Neural cell (in vitro differentiated cells): ENCODE measurements around the gene CLCN4. TPM values are rescaled to one million over a fixed set of nuclear protein-coding genes. Genes with fewer than 3 reads are reported as not detected.

Source experiments
- H2AFZ ChIP-seq: fragments of 200-600, 300-800 bp; sonication (generic), shearing (Covaris generic); 2 replicates; pipeline ENCODE4 v1.6.0; 2014; ENCODE audit warnings: low read depth, mild to moderate bottlenecking, antibody characterized with exemption, low read length, moderate library complexity
- H3F3A ChIP-seq: fragments of 200-600 bp; shearing (Covaris generic); 2 replicates; pipeline ENCODE4 v1.6.1; 2016; ENCODE audit warnings: mild to moderate bottlenecking, moderate library complexity, mixed read lengths, antibody characterized with exemption, low read length; ENCODE audit not compliant: insufficient read depth, poor library complexity, severe bottlenecking
- H3K27ac ChIP-seq: fragments of 200-600, 300-800 bp; sonication (generic), shearing (Covaris generic); 2 replicates; pipeline ENCODE4 v1.5.1; 2014; ENCODE audit warnings: mild to moderate bottlenecking, low read length, moderate library complexity
- H3K27me3 ChIP-seq: fragments of 300-800, 200-600 bp; sonication (generic), shearing (Covaris generic); 2 replicates; pipeline ENCODE4 v1.6.0; 2014; ENCODE audit warnings: mild to moderate bottlenecking, low read depth, low read length, moderate library complexity; ENCODE audit not compliant: insufficient read depth
- H3K36me3 ChIP-seq: fragments of 300-800, 200-600 bp; sonication (generic), shearing (Covaris generic); 2 replicates; pipeline ENCODE4 v1.5.1; 2014; ENCODE audit warnings: mild to moderate bottlenecking, antibody characterized with exemption, low read length, moderate library complexity; ENCODE audit not compliant: insufficient read depth
- H3K4me2 ChIP-seq: fragments of 300-800, 200-600 bp; sonication (generic), shearing (Covaris generic); 2 replicates; pipeline ENCODE4 v1.6.0; 2014; ENCODE audit warnings: mild to moderate bottlenecking, low read length
- H3K4me3 ChIP-seq: fragments of 300-800, 200-600 bp; sonication (generic), shearing (Covaris generic); 2 replicates; pipeline ENCODE4 v1.5.1; 2014; ENCODE audit warnings: mild to moderate bottlenecking, low read length, moderate library complexity
- H3K79me2 ChIP-seq: fragments of 200-600 bp; shearing (Covaris generic); replicated peaks from 2 replicates; pipeline ENCODE4 v1.6.0; 2014; ENCODE audit warnings: mild to moderate bottlenecking, low read length, moderate library complexity; ENCODE audit not compliant: insufficient read depth
- H3K9ac ChIP-seq: fragments of 300-800, 200-600 bp; sonication (generic), shearing (Covaris generic); 2 replicates; pipeline ENCODE4 v1.6.1; 2016; ENCODE audit warnings: mild to moderate bottlenecking, low read length, mixed read lengths
- H3K9me2 ChIP-seq: fragments of 200-600 bp; shearing (Covaris generic); 2 replicates; pipeline ENCODE4 v1.6.1; 2016; ENCODE audit warnings: mild to moderate bottlenecking, low read length, mixed read lengths; ENCODE audit not compliant: insufficient read depth
- H3K9me3 ChIP-seq: fragments of 200-600, 300-800 bp; sonication (generic), shearing (Covaris generic); 2 replicates; pipeline ENCODE4 v1.6.1; 2016; ENCODE audit warnings: mild to moderate bottlenecking, mixed run types, low read length, moderate library complexity, mixed read lengths
- H4K20me1 ChIP-seq: fragments of 200-600 bp; shearing (Covaris generic); 2 replicates; pipeline ENCODE4 v1.6.1; 2016; ENCODE audit warnings: mild to moderate bottlenecking, mixed run types; ENCODE audit not compliant: insufficient read depth
- EP300 ChIP-seq: fragments of 450-650 bp; conservative IDR thresholded peaks from 2 replicates; pipeline ENCODE4 v1.6.1; 2014; ENCODE audit warnings: antibody characterized with exemption, mild to moderate bottlenecking, moderate library complexity; ENCODE audit not compliant: poor library complexity, severe bottlenecking
- EZH2 ChIP-seq: fragments of 200-600, 300-800 bp; shearing (Covaris generic), sonication (generic); IDR thresholded peaks from 2 replicates; pipeline ENCODE4 v1.6.1; 2014; ENCODE audit warnings: antibody characterized with exemption, low read length, borderline replicate concordance, mild to moderate bottlenecking; ENCODE audit not compliant: insufficient read depth, poor library complexity, severe bottlenecking
- MXI1 ChIP-seq: fragments of 450-650 bp; conservative IDR thresholded peaks from 2 replicates; pipeline ENCODE4 v1.6.1; 2014; ENCODE audit warnings: antibody characterized with exemption, mild to moderate bottlenecking; ENCODE audit not compliant: poor library complexity, severe bottlenecking
- POLR2AphosphoS5 ChIP-seq: IDR thresholded peaks from 2 replicates; pipeline ENCODE4 v1.6.1; 2012
- RAD21 ChIP-seq: fragments of 450-650 bp; conservative IDR thresholded peaks from 2 replicates; pipeline ENCODE4 v1.6.1; 2014; ENCODE audit warnings: antibody characterized with exemption, mild to moderate bottlenecking, moderate library complexity
- SMC3 ChIP-seq: fragments of 450-650 bp; conservative IDR thresholded peaks from 2 replicates; pipeline ENCODE4 v1.6.1; 2014; ENCODE audit warnings: antibody characterized with exemption, mild to moderate bottlenecking, moderate library complexity; ENCODE audit not compliant: poor library complexity
- TAF1 ChIP-seq: IDR thresholded peaks from 2 replicates; pipeline ENCODE4 v1.6.1; 2012; ENCODE audit warnings: low read depth
- polyA plus RNA-seq: library from polyadenylated mRNA; depleted of rRNA; stranded (reverse); fragments of >200 nt; gene quantifications from 2 replicates; pipeline ENCODE4 v1.2.3, GENCODE V29; 2014
- TF ChIP-seq, protein P1 (sequence below): IDR thresholded peaks from 2 replicates; pipeline ENCODE4 v1.6.1; 2012; ENCODE audit warnings: borderline replicate concordance
- TF ChIP-seq, protein P2 (sequence below): fragments of 450-650 bp; IDR thresholded peaks from 2 replicates; pipeline ENCODE4 v1.5.1; 2014; ENCODE audit warnings: antibody characterized with exemption, mild to moderate bottlenecking, moderate library complexity; ENCODE audit not compliant: poor library complexity, severe bottlenecking

Gene CLCN4
- polyA plus RNA-seq, 1 donor from 2014 or later: 21.4 TPM

DNA sequence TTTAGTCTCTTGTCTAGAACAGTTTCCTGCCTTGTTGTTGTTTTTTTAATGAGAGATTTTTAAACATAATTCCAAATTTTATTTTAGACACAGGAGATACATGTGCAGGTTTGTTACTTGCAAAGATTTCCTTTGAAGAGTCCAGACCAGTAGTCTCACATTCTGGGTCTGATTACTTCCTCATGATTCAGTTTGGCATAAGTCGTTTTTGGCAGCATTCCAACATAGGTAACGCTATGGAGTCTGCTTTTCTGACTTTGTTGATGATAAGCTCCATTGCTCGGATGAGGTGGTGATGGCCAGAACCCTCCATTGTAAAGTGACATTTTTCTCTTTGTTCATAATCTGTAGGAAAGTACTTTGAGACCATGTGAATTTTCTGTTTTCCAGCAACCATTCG is 74.7 kb downstream of the CLCN4 start:
- no peaks in the 10 kb centered on the region for H3K36me3 ChIP-seq
- no peak overlapping the region for H3K27ac ChIP-seq
- H3K79me2 ChIP-seq: no peaks in the 10 kb centered on the region
- H3K9ac ChIP-seq: no peak overlapping the region
- no peak overlapping the region for H3K4me3 ChIP-seq
- TF ChIP-seq RAD21 (no peak), MXI1 (no peak), POLR2AphosphoS5 (no peak), TAF1 (no peak), SMC3 (no peak), EP300 (no peak), EZH2 (no peak)
- TF ChIP-seq, protein P1, sequence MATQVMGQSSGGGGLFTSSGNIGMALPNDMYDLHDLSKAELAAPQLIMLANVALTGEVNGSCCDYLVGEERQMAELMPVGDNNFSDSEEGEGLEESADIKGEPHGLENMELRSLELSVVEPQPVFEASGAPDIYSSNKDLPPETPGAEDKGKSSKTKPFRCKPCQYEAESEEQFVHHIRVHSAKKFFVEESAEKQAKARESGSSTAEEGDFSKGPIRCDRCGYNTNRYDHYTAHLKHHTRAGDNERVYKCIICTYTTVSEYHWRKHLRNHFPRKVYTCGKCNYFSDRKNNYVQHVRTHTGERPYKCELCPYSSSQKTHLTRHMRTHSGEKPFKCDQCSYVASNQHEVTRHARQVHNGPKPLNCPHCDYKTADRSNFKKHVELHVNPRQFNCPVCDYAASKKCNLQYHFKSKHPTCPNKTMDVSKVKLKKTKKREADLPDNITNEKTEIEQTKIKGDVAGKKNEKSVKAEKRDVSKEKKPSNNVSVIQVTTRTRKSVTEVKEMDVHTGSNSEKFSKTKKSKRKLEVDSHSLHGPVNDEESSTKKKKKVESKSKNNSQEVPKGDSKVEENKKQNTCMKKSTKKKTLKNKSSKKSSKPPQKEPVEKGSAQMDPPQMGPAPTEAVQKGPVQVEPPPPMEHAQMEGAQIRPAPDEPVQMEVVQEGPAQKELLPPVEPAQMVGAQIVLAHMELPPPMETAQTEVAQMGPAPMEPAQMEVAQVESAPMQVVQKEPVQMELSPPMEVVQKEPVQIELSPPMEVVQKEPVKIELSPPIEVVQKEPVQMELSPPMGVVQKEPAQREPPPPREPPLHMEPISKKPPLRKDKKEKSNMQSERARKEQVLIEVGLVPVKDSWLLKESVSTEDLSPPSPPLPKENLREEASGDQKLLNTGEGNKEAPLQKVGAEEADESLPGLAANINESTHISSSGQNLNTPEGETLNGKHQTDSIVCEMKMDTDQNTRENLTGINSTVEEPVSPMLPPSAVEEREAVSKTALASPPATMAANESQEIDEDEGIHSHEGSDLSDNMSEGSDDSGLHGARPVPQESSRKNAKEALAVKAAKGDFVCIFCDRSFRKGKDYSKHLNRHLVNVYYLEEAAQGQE: no peak
- TF ChIP-seq, protein P2, sequence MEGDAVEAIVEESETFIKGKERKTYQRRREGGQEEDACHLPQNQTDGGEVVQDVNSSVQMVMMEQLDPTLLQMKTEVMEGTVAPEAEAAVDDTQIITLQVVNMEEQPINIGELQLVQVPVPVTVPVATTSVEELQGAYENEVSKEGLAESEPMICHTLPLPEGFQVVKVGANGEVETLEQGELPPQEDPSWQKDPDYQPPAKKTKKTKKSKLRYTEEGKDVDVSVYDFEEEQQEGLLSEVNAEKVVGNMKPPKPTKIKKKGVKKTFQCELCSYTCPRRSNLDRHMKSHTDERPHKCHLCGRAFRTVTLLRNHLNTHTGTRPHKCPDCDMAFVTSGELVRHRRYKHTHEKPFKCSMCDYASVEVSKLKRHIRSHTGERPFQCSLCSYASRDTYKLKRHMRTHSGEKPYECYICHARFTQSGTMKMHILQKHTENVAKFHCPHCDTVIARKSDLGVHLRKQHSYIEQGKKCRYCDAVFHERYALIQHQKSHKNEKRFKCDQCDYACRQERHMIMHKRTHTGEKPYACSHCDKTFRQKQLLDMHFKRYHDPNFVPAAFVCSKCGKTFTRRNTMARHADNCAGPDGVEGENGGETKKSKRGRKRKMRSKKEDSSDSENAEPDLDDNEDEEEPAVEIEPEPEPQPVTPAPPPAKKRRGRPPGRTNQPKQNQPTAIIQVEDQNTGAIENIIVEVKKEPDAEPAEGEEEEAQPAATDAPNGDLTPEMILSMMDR: no peak
- no peaks in the 10 kb centered on the region for H3F3A ChIP-seq
- H3K9me3 ChIP-seq: no peaks in the 10 kb centered on the region
- H3K27me3 ChIP-seq: no peaks in the 10 kb centered on the region
- H3K4me2 ChIP-seq: no peak overlapping the region
- no peaks in the 10 kb centered on the region for H3K9me2 ChIP-seq
- H4K20me1 ChIP-seq: no peaks in the 10 kb centered on the region
- no peak overlapping the region for H2AFZ ChIP-seq

DNA sequence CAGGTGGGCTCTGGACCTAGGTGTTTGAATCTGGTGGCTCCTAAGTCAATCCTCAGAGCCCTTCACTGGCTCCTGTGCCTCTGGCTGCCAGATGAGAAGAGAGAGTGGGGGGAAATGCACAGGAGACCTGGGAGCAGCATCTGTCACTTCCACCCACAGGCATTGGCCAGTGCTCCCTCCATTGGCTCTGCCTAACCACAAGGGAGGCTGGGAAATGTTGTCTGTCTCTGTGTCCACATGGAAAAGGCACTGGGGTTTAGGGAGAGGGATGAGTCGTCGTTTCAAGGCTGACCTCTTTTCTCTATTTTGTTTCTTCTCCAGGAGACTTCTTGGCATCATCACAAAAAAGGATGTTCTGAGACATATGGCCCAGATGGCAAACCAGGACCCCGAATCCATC is 76.4 kb downstream of the CLCN4 start:
- Histone ChIP-seq H3K9ac (no peak overlapping the region), H3K27me3 (no peaks in the 10 kb centered on the region), H4K20me1 (no peaks in the 10 kb centered on the region), H3F3A (no peaks in the 10 kb centered on the region), H3K4me2 (no peak overlapping the region), H3K4me3 (no peak overlapping the region), H3K27ac (no peak overlapping the region), H3K9me3 (no peaks in the 10 kb centered on the region), H2AFZ (no peak overlapping the region), H3K79me2 (no peaks in the 10 kb centered on the region), H3K9me2 (no peaks in the 10 kb centered on the region), H3K36me3 (no peaks in the 10 kb centered on the region)
- TF ChIP-seq MXI1 (no peak), TAF1 (no peak), SMC3 (no peak), EZH2 (no peak), EP300 (no peak), POLR2AphosphoS5 (no peak), RAD21 (no peak)
- TF ChIP-seq, protein P2: no peak
- TF ChIP-seq, protein P1: no peak
